ENCODE results near the gene CDK13.

Gene CDK13

GRCh38 chr7:39949971-39950472 lies at the start of gene CDK13:
Gene CDK13, plus strand, starts transcription at chr7:39950256. Its CDS starts 386 bp downstream, at chr7:39950642.
- DNase-seq = peak; percentile 94

- no peak for DNase-seq
Measured at GRCh38 chr7:39904077-39904486, 46.0 kb upstream of the CDK13 start.

- no peak for DNase-seq
Measured at GRCh38 chr7:39908141-39908540, 41.9 kb upstream of the CDK13 start.

- no peak for DNase-seq
Measured at GRCh38 chr7:39908973-39909372, 41.1 kb upstream of the CDK13 start.

- no peak for DNase-seq
Measured at GRCh38 chr7:39909526-39909925, 40.5 kb upstream of the CDK13 start.

GRCh38 chr7:39910108-39910869 lies 39.8 kb upstream of the CDK13 start:
- no peak for DNase-seq

GRCh38 chr7:39911167-39911566 lies 38.9 kb upstream of the CDK13 start:
- no peak for DNase-seq

- DNase-seq = peak; percentile 1
Measured at GRCh38 chr7:39915847-39916246, 34.2 kb upstream of the CDK13 start.

- DNase-seq = no peak
Measured at GRCh38 chr7:39919646-39920045, 30.4 kb upstream of the CDK13 start.

- DNase-seq = no peak
Measured at GRCh38 chr7:39921506-39922175, 28.4 kb upstream of the CDK13 start.

GRCh38 chr7:39922580-39922979 lies 27.5 kb upstream of the CDK13 start:
- no peak for DNase-seq

- DNase-seq = no peak
Measured at GRCh38 chr7:39923091-39923490, 27.0 kb upstream of the CDK13 start.

GRCh38 chr7:39924122-39924521 lies 25.9 kb upstream of the CDK13 start:
- DNase-seq = no peak

- DNase-seq = no peak
Measured at GRCh38 chr7:39926111-39926510, 23.9 kb upstream of the CDK13 start.

- DNase-seq = no peak
Measured at GRCh38 chr7:39927018-39927417, 23.0 kb upstream of the CDK13 start.

- DNase-seq = no peak
Measured at GRCh38 chr7:39934132-39934531, 15.9 kb upstream of the CDK13 start.

GRCh38 chr7:39936761-39937160 lies 13.3 kb upstream of the CDK13 start:
- DNase-seq = no peak

GRCh38 chr7:39937366-39938153 lies 12.5 kb upstream of the CDK13 start:
- DNase-seq = no peak

- DNase-seq = no peak
Measured at GRCh38 chr7:39942883-39943282, 7.2 kb upstream of the CDK13 start.

GRCh38 chr7:39946693-39947092 lies 3.4 kb upstream of the CDK13 start:
- DNase-seq = no peak

- DNase-seq = no peak
Measured at GRCh38 chr7:39948375-39948955, 1.6 kb upstream of the CDK13 start.

GRCh38 chr7:39948956-39949928 lies 814 bp upstream of the CDK13 start:
- peak; percentile 99 for DNase-seq

Data from activated CD4-positive, alpha-beta T cell treated with anti-CD3 and anti-CD28 coated beads, Interleukin-2, amount 50 U/mL, for 16 hours (primary cell).